ENCODE results near the gene BEND6. TPM values are rescaled to one million over a fixed set of nuclear protein-coding genes. Genes with fewer than 3 reads are reported as not detected.

BEND6 gene
- total RNA-seq, 6 experiments from 2014 or later, result 9.4 to 11.0 (median 10.0) TPM

DNA sequence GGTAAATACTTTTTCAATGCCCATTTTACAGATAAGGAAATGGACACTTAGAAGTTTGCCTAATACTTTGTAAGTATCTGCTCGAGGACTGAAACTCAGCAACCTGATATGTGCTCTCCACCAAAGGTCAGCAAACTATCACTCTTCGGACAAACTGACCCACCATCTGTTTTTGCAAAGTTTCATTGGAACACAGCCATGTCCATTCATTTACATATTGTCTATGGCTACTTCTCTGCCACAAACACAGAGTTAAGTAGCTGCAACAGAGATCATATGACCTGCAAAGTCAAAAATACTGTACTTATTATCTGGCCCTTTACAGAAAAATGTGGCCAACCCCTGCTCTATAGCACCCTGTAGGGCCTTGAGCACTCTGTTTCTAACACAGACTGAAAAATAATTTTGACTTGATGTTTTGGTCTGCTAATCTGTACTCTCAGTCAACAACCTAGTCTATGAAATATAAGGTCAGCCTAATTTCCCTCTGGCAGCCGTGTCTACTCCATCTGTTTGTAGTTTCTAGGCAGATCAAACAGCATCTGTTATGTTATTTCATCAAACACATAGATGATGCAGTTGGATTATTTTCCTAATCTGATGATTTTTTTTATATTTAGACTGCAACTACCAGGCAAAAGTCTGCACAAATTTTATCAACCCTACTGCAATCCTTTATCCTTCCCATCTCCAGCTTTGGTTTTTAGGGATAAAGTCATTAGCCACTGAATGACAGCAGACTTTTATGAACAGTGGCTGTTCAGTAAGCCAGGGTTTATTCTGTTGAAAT lies 41.4 kb upstream of the BEND6 start:
- H3K4me3 Mint-ChIP-seq, result 0 out of 2 replicates have a peak overlapping the region, but pooled peaks have one; percentile 9
- H3K36me3 Mint-ChIP-seq (ENCODE audit: low read depth), result no peaks in the 10 kb centered on the region
- DNase-seq, result no peak
- H3K4me1 Mint-ChIP-seq (ENCODE audit: low read depth), result peaks cover 15% of the 10 kb centered on the region
- peak overlapping the region; percentile 59 for H3K27ac Mint-ChIP-seq
- no peak for TF ChIP-seq CTCF (IDR thresholded peaks at IDR 0.05)
- no peaks in the 10 kb centered on the region for H3K9me3 Mint-ChIP-seq
- no peaks in the 10 kb centered on the region for H3K27me3 Mint-ChIP-seq (ENCODE audit: insufficient read depth)

DNA sequence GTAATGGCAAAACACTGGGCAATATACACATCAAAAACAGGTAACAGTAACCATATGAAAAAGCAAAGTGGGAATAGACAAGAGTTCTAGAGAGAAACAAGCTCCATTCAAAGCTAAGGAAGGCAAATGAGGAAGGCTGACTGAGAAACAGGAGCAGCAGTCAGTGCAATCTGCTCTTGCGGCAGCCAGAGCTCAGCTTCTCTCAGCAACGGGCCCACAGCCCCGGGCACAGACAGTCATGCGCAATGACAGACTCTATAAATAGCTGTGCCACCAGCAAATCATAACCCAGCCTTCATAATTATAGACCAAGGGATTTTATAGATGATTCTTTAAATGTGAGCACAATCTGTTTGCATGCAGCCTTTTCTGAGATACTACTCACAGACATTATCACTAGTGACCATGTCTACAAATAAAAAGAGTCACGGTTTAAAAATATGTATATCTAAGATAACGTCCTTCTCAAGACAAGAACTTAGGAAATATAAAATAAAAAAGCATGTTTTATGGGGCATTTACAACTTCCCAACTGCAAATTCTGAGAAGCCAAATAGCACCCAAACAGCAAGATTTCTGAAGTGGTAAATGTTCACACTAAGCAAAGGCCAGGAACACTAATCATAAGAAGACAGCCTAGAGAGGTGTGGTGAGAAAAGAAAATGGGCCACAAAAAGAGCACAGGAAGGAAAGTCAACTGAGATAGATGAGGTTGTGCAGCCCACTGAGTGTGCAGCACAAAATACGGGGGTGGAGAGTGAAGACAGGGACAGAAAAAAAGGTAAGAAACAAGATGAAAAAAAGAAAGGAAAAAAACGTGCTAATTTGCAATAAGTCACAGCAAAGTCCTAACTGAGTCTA lies 39.9 kb upstream of the BEND6 start:
- H3K4me3 Mint-ChIP-seq, result no peak overlapping the region
- no peaks in the 10 kb centered on the region for H3K9me3 Mint-ChIP-seq
- H3K36me3 Mint-ChIP-seq (ENCODE audit: low read depth), result no peaks in the 10 kb centered on the region
- DNase-seq, result no peak
- no peaks in the 10 kb centered on the region for H3K4me1 Mint-ChIP-seq (ENCODE audit: low read depth)
- no peak overlapping the region for H3K27ac Mint-ChIP-seq
- H3K27me3 Mint-ChIP-seq (ENCODE audit: insufficient read depth), result no peaks in the 10 kb centered on the region
- TF ChIP-seq CTCF (IDR thresholded peaks at IDR 0.05), result no peak

- Mint-ChIP-seq H3K36me3 (ENCODE audit: low read depth) (no peaks in the 10 kb centered on the region), H3K27ac (no peak overlapping the region), H3K27me3 (ENCODE audit: insufficient read depth) (no peaks in the 10 kb centered on the region), H3K9me3 (no peaks in the 10 kb centered on the region), H3K4me1 (ENCODE audit: low read depth) (no peaks in the 10 kb centered on the region), H3K4me3 (no peak overlapping the region)
- TF ChIP-seq CTCF (IDR thresholded peaks at IDR 0.05), result no peak
- no peak for DNase-seq
Observed at GRCh38 chr6:56915832-56916231, 39.1 kb upstream of the BEND6 start.

GRCh38 chr6:56916849-56917551 lies 37.9 kb upstream of the BEND6 start:
- no peak for DNase-seq
- no peak for TF ChIP-seq CTCF (IDR thresholded peaks at IDR 0.05)
- H3K27ac Mint-ChIP-seq, result no peak overlapping the region

GRCh38 chr6:56922645-56923044 lies 32.3 kb upstream of the BEND6 start:
- Mint-ChIP-seq H3K4me3 (no peak overlapping the region), H3K36me3 (ENCODE audit: low read depth) (peaks cover 10% of the 10 kb centered on the region; the same call in 1 of the 2 replicates), H3K27ac (no peak overlapping the region), H3K4me1 (ENCODE audit: low read depth) (peaks cover 25% of the 10 kb centered on the region), H3K9me3 (no peaks in the 10 kb centered on the region), H3K27me3 (ENCODE audit: insufficient read depth) (no peaks in the 10 kb centered on the region)
- no peak for TF ChIP-seq CTCF (IDR thresholded peaks at IDR 0.05)
- DNase-seq, result no peak

More at GRCh38 chr6:56916849-56917551, 37.9 kb upstream of the BEND6 start:
- Mint-ChIP-seq H3K4me3 (no peak overlapping the region), H3K27me3 (ENCODE audit: insufficient read depth) (no peaks in the 10 kb centered on the region), H3K9me3 (no peaks in the 10 kb centered on the region), H3K4me1 (ENCODE audit: low read depth) (no peaks in the 10 kb centered on the region), H3K36me3 (ENCODE audit: low read depth) (no peaks in the 10 kb centered on the region)

Data from HFFc6 (cell line).